WTC11 (cell line): ENCODE measurements around the gene HECTD4. TPM values are rescaled to one million over a fixed set of nuclear protein-coding genes. Genes with fewer than 3 reads are reported as not detected.

Source experiments
- ATAC-seq: fragments of 200-7000 bp; cut with Tn5 transposase; 2 replicates; pipeline ENCODE4 v1.10.0; 2021; ENCODE audit warnings: mild to moderate bottlenecking, moderate library complexity
- CTCF ChIA-PET: fragments of 300-600 bp; sonication (Branson Sonifier 250); formaldehyde crosslinking; loops from one replicate; lab custom pipeline; 2021; ENCODE audit warnings: antibody characterized with exemption; lab: Charles Lee
- POLR2A ChIA-PET: fragments of 350-600 bp; sonication (Branson Sonifier 250); formaldehyde crosslinking; loops from one replicate; lab custom pipeline; 2021; ENCODE audit warnings: antibody characterized with exemption; lab: Charles Lee
- DNase-seq: peaks from one replicate; pipeline ENCODE4 v3.0.0; 2021; ENCODE audit warnings: low spot score
- H3K27ac Mint-ChIP-seq: 2 replicates; pipeline ENCODE4 v1.8.0; 2021; ENCODE audit warnings: mixed read lengths
- H3K27me3 Mint-ChIP-seq: 2 replicates; pipeline ENCODE4 v1.8.0; 2021; ENCODE audit warnings: low read depth, mild to moderate bottlenecking, moderate library complexity, mixed read lengths
- H3K36me3 Mint-ChIP-seq: 2 replicates; pipeline ENCODE4 v1.8.0; 2021; ENCODE audit warnings: mixed read lengths
- H3K4me1 Mint-ChIP-seq: 2 replicates; pipeline ENCODE4 v1.8.0; 2022; ENCODE audit warnings: mixed read lengths
- H3K4me3 Mint-ChIP-seq: 2 replicates; pipeline ENCODE4 v1.8.0; 2021; ENCODE audit warnings: mild to moderate bottlenecking, moderate library complexity, mixed read lengths
- H3K9me3 Mint-ChIP-seq: 2 replicates; pipeline ENCODE4 v1.8.0; 2021; ENCODE audit warnings: mixed read lengths
- ATF3 ChIP-seq: sonication (generic); formaldehyde crosslinking; conservative IDR thresholded peaks from 2 replicates; pipeline ENCODE4 v1.8.1; 2022; ENCODE audit warnings: mild to moderate bottlenecking, missing genetic modification reagents
- EMX1 ChIP-seq: fragments of 250-450 bp; sonication (Bioruptor Pico); IDR thresholded peaks from 2 replicates; pipeline ENCODE4 v1.8.0; 2021; ENCODE audit warnings: mild to moderate bottlenecking
- IRF1 ChIP-seq: sonication (generic); formaldehyde crosslinking; IDR thresholded peaks from 2 replicates; pipeline ENCODE4 v1.8.0; 2023; ENCODE audit warnings: missing genetic modification reagents
- JAZF1 ChIP-seq: fragments of 250-450 bp; sonication (Bioruptor Pico); IDR thresholded peaks from 2 replicates; pipeline ENCODE4 v1.9.0; 2021; ENCODE audit warnings: moderate library complexity, mild to moderate bottlenecking, inconsistent platforms
- MAX ChIP-seq: sonication (generic); formaldehyde crosslinking; IDR thresholded peaks from 2 replicates; pipeline ENCODE4 v1.8.0; 2022; ENCODE audit warnings: mild to moderate bottlenecking, missing genetic modification reagents
- PRDM15 ChIP-seq: sonication (generic); formaldehyde crosslinking; IDR thresholded peaks from 2 replicates; pipeline ENCODE4 v1.8.0; 2022; ENCODE audit warnings: missing genetic modification reagents
- RORB ChIP-seq: fragments of 250-450 bp; sonication (Bioruptor Pico); IDR thresholded peaks from 2 replicates; pipeline ENCODE4 v1.9.0; 2021; ENCODE audit warnings: mild to moderate bottlenecking
- SMAD3 ChIP-seq: sonication (generic); formaldehyde crosslinking; IDR thresholded peaks from 2 replicates; pipeline ENCODE4 v1.8.0; 2022; ENCODE audit warnings: missing genetic modification reagents, mild to moderate bottlenecking, borderline replicate concordance
- SOX15 ChIP-seq: fragments of 250-450 bp; sonication (Bioruptor Pico); IDR thresholded peaks from 2 replicates; pipeline ENCODE4 v1.9.0; 2021; ENCODE audit warnings: mild to moderate bottlenecking
- STAT6 ChIP-seq: sonication (generic); formaldehyde crosslinking; conservative IDR thresholded peaks from 2 replicates; pipeline ENCODE4 v1.8.1; 2023; ENCODE audit warnings: mild to moderate bottlenecking, low read depth, missing genetic modification reagents, moderate library complexity
- ZMAT4 ChIP-seq: fragments of 250-450 bp; sonication (Bioruptor Pico); IDR thresholded peaks from 2 replicates; pipeline ENCODE4 v1.9.0; 2021; ENCODE audit warnings: mild to moderate bottlenecking
- ZNF416 ChIP-seq: fragments of 250-450 bp; sonication (Bioruptor Pico); IDR thresholded peaks from 2 replicates; pipeline ENCODE4 v1.9.0; 2021; ENCODE audit warnings: mild to moderate bottlenecking, inconsistent platforms
- ZNF532 ChIP-seq: fragments of 250-450 bp; sonication (Bioruptor Pico); IDR thresholded peaks from 2 replicates; pipeline ENCODE4 v1.9.0; 2021; ENCODE audit warnings: mild to moderate bottlenecking, borderline replicate concordance
- total RNA-seq: library from RNA; stranded (reverse); gene quantifications from 3 replicates; pipeline ENCODE4 v1.2.3, GENCODE V29; 2021

The HECTD4 gene
- total RNA-seq, 1 experiment from 2014 or later = 31.7 TPM

- TF ChIP-seq STAT6 (CRISPR knock-in tag) = no peak
- TF ChIP-seq ATF3 = no peak
- TF ChIP-seq ZNF532 (CRISPR knock-in tag) = no peak
- no peak for TF ChIP-seq EMX1 (CRISPR knock-in tag)
Measured at GRCh38 chr12:112308161-112308560, 74.1 kb downstream of the HECTD4 start (continued).

- Mint-ChIP-seq H3K27ac (no peak overlapping the region), H3K36me3 (peaks cover 15% of the 10 kb centered on the region), H3K4me3 (no peak overlapping the region), H3K27me3 (no peaks in the 10 kb centered on the region), H3K9me3 (no peaks in the 10 kb centered on the region), H3K4me1 (peaks cover 6% of the 10 kb centered on the region)
- no peak for ATAC-seq
- DNase-seq = no peak
- TF ChIP-seq IRF1 = no peak
- TF ChIP-seq MAX (CRISPR knock-in tag) = no peak
- TF ChIP-seq ZMAT4 (CRISPR knock-in tag) = no peak
- no peak for TF ChIP-seq RORB
- TF ChIP-seq SMAD3 (CRISPR knock-in tag) = no peak
- TF ChIP-seq JAZF1 (CRISPR knock-in tag) = no peak
- TF ChIP-seq SOX15 (CRISPR knock-in tag) = no peak
- no peak for TF ChIP-seq PRDM15
- no peak for TF ChIP-seq ZNF416
- ChIA-PET CTCF (no interaction called here), POLR2A (no interaction called here)
Measured at GRCh38 chr12:112307317-112308011, 74.8 kb downstream of the HECTD4 start.
